CD4-positive, alpha-beta T cell (primary cell): Measurements from ENCODE around the gene MORN2. TPM values are rescaled to one million over a fixed set of nuclear protein-coding genes. Genes with fewer than 3 reads are reported as not detected.

Source experiments
- ATAC-seq: fragments of 200-7000 bp; cut with Tn5 transposase; one replicate; pipeline ENCODE4 v1.10.0; 2022; ENCODE audit warnings: mild to moderate bottlenecking; ENCODE audit not compliant: poor library complexity
- CTCF ChIA-PET: fragments of 350-600 bp; sonication (Branson Sonifier 250); formaldehyde crosslinking; loops from one replicate; lab custom pipeline; 2021; ENCODE audit warnings: antibody characterized with exemption, inconsistent platforms; lab: Charles Lee
- POLR2A ChIA-PET: fragments of 350-600 bp; sonication (Branson Sonifier 250); formaldehyde crosslinking; loops from one replicate; lab custom pipeline; 2021; ENCODE audit warnings: antibody characterized with exemption, inconsistent platforms; lab: Charles Lee
- DNase-seq, 14 experiments: peaks; one replicate each; pipeline ENCODE4 v3.0.0-alpha.2; 2013 to 2020; ENCODE audit warnings: mixed read lengths in 2 of 14
- H3K27ac ChIP-seq, 2 donors: one replicate each; pipeline versions ENCODE4 v1.5.1 to v1.7.0; 2013; ENCODE audit warnings: low read length in 2 of 2, low read depth in 1 of 2, mild to moderate bottlenecking in 1 of 2
- H3K27me3 ChIP-seq, 2 experiments: 1 replicate in 1 of 2; 2 replicates in 1 of 2; pipeline versions ENCODE4 v1.6.1 to v1.7.0; 2013; ENCODE audit warnings: low read length in 2 of 2, control low read depth in 1 of 2, mild to moderate bottlenecking in 1 of 2, moderate library complexity in 1 of 2; ENCODE audit not compliant: insufficient read depth in 2 of 2, control insufficient read depth in 1 of 2
- H3K36me3 ChIP-seq: one replicate; pipeline ENCODE4 v1.6.1; 2013; ENCODE audit warnings: low read length, control low read depth; ENCODE audit not compliant: insufficient read depth
- H3K4me1 ChIP-seq: one replicate; pipeline ENCODE4 v1.6.1; 2013; ENCODE audit warnings: low read length, control low read depth; ENCODE audit not compliant: insufficient read depth
- H3K4me3 ChIP-seq: one replicate; pipeline ENCODE4 v1.5.1; 2013; ENCODE audit warnings: mild to moderate bottlenecking, low read length, moderate library complexity
- H3K9me3 ChIP-seq, 2 experiments: 1 replicate in 1 of 2; 2 replicates in 1 of 2; pipeline versions ENCODE4 v1.6.1 to v1.7.0; 2013; ENCODE audit warnings: low read length in 2 of 2, mild to moderate bottlenecking in 2 of 2, control low read depth in 1 of 2, moderate library complexity in 1 of 2; ENCODE audit not compliant: control insufficient read depth in 1 of 2, insufficient read depth in 1 of 2
- H3K27ac Mint-ChIP-seq: one replicate; pipeline ENCODE4 v1.8.0; 2020; ENCODE audit warnings: mixed read lengths
- H3K27me3 Mint-ChIP-seq: one replicate; pipeline ENCODE4 v1.8.0; 2021; ENCODE audit warnings: mixed read lengths
- H3K36me3 Mint-ChIP-seq: one replicate; pipeline ENCODE4 v1.8.0; 2021; ENCODE audit warnings: low read depth, mixed read lengths
- H3K4me1 Mint-ChIP-seq: one replicate; pipeline ENCODE4 v1.8.0; 2021; ENCODE audit warnings: low read depth, mixed read lengths
- H3K4me3 Mint-ChIP-seq: one replicate; pipeline ENCODE4 v1.8.0; 2020; ENCODE audit warnings: mild to moderate bottlenecking, mixed read lengths
- H3K9me3 Mint-ChIP-seq: one replicate; pipeline ENCODE4 v1.8.0; 2020; ENCODE audit warnings: mixed read lengths
- CTCF ChIP-seq: fragments of 200-600 bp; IDR thresholded peaks from one replicate; pipeline ENCODE4 v1.8.0; 2022; ENCODE audit warnings: antibody characterized with exemption, mild to moderate bottlenecking
- intact Hi-C, 2 experiments: fragments of 100-400 bp; cut with DNase I in 1 of 2; cut with micrococcal nuclease in 1 of 2; formaldehyde crosslinking; loops; one replicate each; pipeline versions ENCODE4 v1.15.1 to v1.9.0; 2023 to 2025; cut with DNase I, micrococcal nuclease
- total RNA-seq, 174 experiments: library from RNA in 2 of 174; stranded (reverse) in 2 of 174; gene quantifications; one replicate each; pipeline ENCODE4 v1.2.3 and lab custom pipeline; 2021 to 2026

Gene MORN2
- total RNA-seq, 2 experiments from 2014 or later = 2.1 to 2.6 TPM

GRCh38 chr2:38907743-38908562, 32.2 kb downstream of the MORN2 start:
- Histone ChIP-seq H3K27ac (no peak overlapping the region), H3K4me1 (no peaks in the 10 kb centered on the region), H3K9me3 (no peaks in the 10 kb centered on the region), H3K27me3 (no peaks in the 10 kb centered on the region), H3K36me3 (no peaks in the 10 kb centered on the region), H3K4me3 (no peak overlapping the region)
- Mint-ChIP-seq H3K4me3 (no peak overlapping the region), H3K27me3 (no peaks in the 10 kb centered on the region), H3K4me1 (peaks cover 8% of the 10 kb centered on the region), H3K27ac (no peak overlapping the region), H3K9me3 (no peaks in the 10 kb centered on the region), H3K36me3 (no peaks in the 10 kb centered on the region)
- CTCF ChIA-PET = no interaction called here
- DNase-seq = no peak
- no peak for TF ChIP-seq CTCF
- intact Hi-C loops = no loop called here
- no peak for ATAC-seq
- POLR2A ChIA-PET = no interaction called here

- ChIA-PET CTCF (interaction anchor here (0.6 kb wide), 1 partner anchor 1657 kb away, joined by 3 read pairs; no protein-coding TSS in a partner anchor), POLR2A (no interaction called here)
- Mint-ChIP-seq H3K36me3 (no peaks in the 10 kb centered on the region), H3K4me3 (no peak overlapping the region), H3K9me3 (no peaks in the 10 kb centered on the region), H3K27ac (no peak overlapping the region), H3K4me1 (peaks cover 8% of the 10 kb centered on the region), H3K27me3 (no peaks in the 10 kb centered on the region)
- Histone ChIP-seq H3K27me3 (no peaks in the 10 kb centered on the region), H3K4me1 (no peaks in the 10 kb centered on the region), H3K36me3 (no peaks in the 10 kb centered on the region), H3K27ac (no peak overlapping the region), H3K4me3 (no peak overlapping the region), H3K9me3 (no peaks in the 10 kb centered on the region)
- intact Hi-C loops = no loop called here
- no peak for DNase-seq
- no peak for ATAC-seq
- no peak for TF ChIP-seq CTCF
Measured at GRCh38 chr2:38909872-38910271, 34.1 kb downstream of the MORN2 start.

GRCh38 chr2:38911191-38911590, 35.4 kb downstream of the MORN2 start:
- no peak for TF ChIP-seq CTCF
- Histone ChIP-seq H3K4me1 (no peaks in the 10 kb centered on the region), H3K4me3 (no peak overlapping the region), H3K36me3 (no peaks in the 10 kb centered on the region), H3K27ac (no peak overlapping the region), H3K27me3 (no peaks in the 10 kb centered on the region), H3K9me3 (no peaks in the 10 kb centered on the region)
- ChIA-PET CTCF (interaction anchor here (1.0 to 1.6 kb wide), 2 partner anchors 10 to 12 kb away, joined by 3 read pairs; no protein-coding TSS in a partner anchor), POLR2A (no interaction called here)
- peaks cover 8% of the 10 kb centered on the region for H3K4me1 Mint-ChIP-seq
- no peaks in the 10 kb centered on the region for H3K9me3 Mint-ChIP-seq
- intact Hi-C loops = no loop called here
- no peaks in the 10 kb centered on the region for H3K36me3 Mint-ChIP-seq
- no peak for ATAC-seq
- H3K27me3 Mint-ChIP-seq = no peaks in the 10 kb centered on the region
- no peak overlapping the region for H3K27ac Mint-ChIP-seq
- no peak overlapping the region for H3K4me3 Mint-ChIP-seq
- DNase-seq = no peak
